SK-N-SH (cell line): ENCODE data around the gene COL8A1. TPM values are rescaled to one million over a fixed set of nuclear protein-coding genes. Genes with fewer than 3 reads are reported as not detected.

Source experiments
- CTCF ChIA-PET: fragments of 300-600, 350-600 bp; formaldehyde crosslinking; extraction: SDS; loops from one replicate; lab custom pipeline; 2021; lab: Yijun Ruan, JAX
- POLR2A ChIA-PET: fragments of 350-600 bp; sonication (Branson Sonifier 250); formaldehyde crosslinking; extraction: SDS; loops from one replicate; lab custom pipeline; 2020; ENCODE audit warnings: antibody characterized with exemption, inconsistent platforms; lab: Yijun Ruan, JAX
- DNase-seq: peaks from one replicate; pipeline ENCODE4 v3.0.0; 2012
- H2AFZ ChIP-seq: fragments of 200-600 bp; sonication (generic); 2 replicates; pipeline ENCODE4 v1.8.1; 2016; ENCODE audit warnings: antibody characterized with exemption, mild to moderate bottlenecking, low read depth
- H3F3A ChIP-seq: fragments of 200-600 bp; sonication (generic); replicated peaks from 2 replicates; pipeline ENCODE3; 2016; ENCODE audit warnings: antibody characterized with exemption, mild to moderate bottlenecking; ENCODE audit not compliant: insufficient read depth
- H3K27ac ChIP-seq, 2 experiments: fragments of 200-500 bp in 1 of 2; fragments of 200-600 bp in 1 of 2; sonication (Bioruptor generic) in 1 of 2; sonication (generic), shearing (Covaris generic) in 1 of 2; 2 replicates each; pipeline versions ENCODE4 v1.5.1 to v1.6.1; 2014 to 2016; ENCODE audit warnings: low read depth in 2 of 2, inconsistent platforms in 1 of 2, low read length in 1 of 2, mild to moderate bottlenecking in 1 of 2, mixed read lengths in 1 of 2
- H3K27me3 ChIP-seq: fragments of 200-600 bp; sonication (generic), shearing (Covaris generic); 2 replicates; pipeline ENCODE4 v1.6.1; 2016; ENCODE audit warnings: mixed run types; ENCODE audit not compliant: insufficient read depth
- H3K36me3 ChIP-seq, 2 experiments: fragments of 200-500 bp in 1 of 2; fragments of 200-600 bp in 1 of 2; sonication (Bioruptor generic) in 1 of 2; sonication (generic) in 1 of 2; replicated peaks in 1 of 2; 2 replicates each; pipeline versions ENCODE3 to v1.5.1; 2014 to 2016; ENCODE audit warnings: low read length in 1 of 2, mild to moderate bottlenecking in 1 of 2; ENCODE audit not compliant: insufficient read depth in 2 of 2, control insufficient read depth in 1 of 2
- H3K4me1 ChIP-seq, 2 experiments: fragments of 200-500 bp in 1 of 2; fragments of 200-600 bp in 1 of 2; sonication (Bioruptor generic) in 1 of 2; sonication (generic), shearing (Covaris generic) in 1 of 2; 2 replicates each; pipeline versions ENCODE4 v1.5.1 to v1.6.1; 2014 to 2016; ENCODE audit warnings: low read depth in 1 of 2, low read length in 1 of 2, mixed run types in 1 of 2; ENCODE audit not compliant: insufficient read depth in 2 of 2, control insufficient read depth in 1 of 2
- H3K4me2 ChIP-seq: fragments of 200-600 bp; sonication (generic), shearing (Covaris generic); 2 replicates; pipeline ENCODE4 v1.6.1; 2017; ENCODE audit warnings: mixed run types
- H3K4me3 ChIP-seq, 2 experiments: fragments of 200-500 bp in 1 of 2; fragments of 200-600 bp in 1 of 2; sonication (Bioruptor generic) in 1 of 2; sonication (generic), shearing (Covaris generic) in 1 of 2; 2 replicates each; pipeline versions ENCODE4 v1.5.1 to v1.8.1; 2014 to 2016; ENCODE audit warnings: low read depth in 2 of 2, inconsistent platforms in 1 of 2, low read length in 1 of 2, mild to moderate bottlenecking in 1 of 2, mixed read lengths in 1 of 2, moderate library complexity in 1 of 2
- H3K79me2 ChIP-seq: fragments of 200-600 bp; sonication (generic); 2 replicates; pipeline ENCODE4 v1.8.1; 2017; ENCODE audit warnings: mild to moderate bottlenecking; ENCODE audit not compliant: insufficient read depth
- H3K9ac ChIP-seq: fragments of 200-600 bp; sonication (generic); 2 replicates; pipeline ENCODE4 v1.6.1; 2017; ENCODE audit warnings: mixed run types
- H3K9me2 ChIP-seq: fragments of 200-600 bp; sonication (generic); 2 replicates; pipeline ENCODE4 v1.6.1; 2017; ENCODE audit warnings: mixed run types
- H3K9me3 ChIP-seq: fragments of 200-600 bp; sonication (generic); 2 replicates; pipeline ENCODE4 v1.6.1; 2017; ENCODE audit warnings: mixed run types, mild to moderate bottlenecking, moderate library complexity
- H4K20me1 ChIP-seq: fragments of 200-600 bp; sonication (generic); 2 replicates; pipeline ENCODE4 v1.6.1; 2017; ENCODE audit warnings: mild to moderate bottlenecking, mixed run types; ENCODE audit not compliant: insufficient read depth
- CHD2 ChIP-seq: fragments of 150-350 bp; IDR thresholded peaks from 2 replicates; pipeline ENCODE4 v1.6.1; 2018; ENCODE audit warnings: low read length; ENCODE audit not compliant: partially characterized antibody
- ELF1 ChIP-seq: IDR thresholded peaks from 2 replicates; pipeline ENCODE4 v1.4.0; 2012
- FOXJ3 ChIP-seq: sonication (generic); formaldehyde crosslinking; IDR thresholded peaks from 2 replicates; pipeline ENCODE4 v1.5.1; 2020; ENCODE audit warnings: mild to moderate bottlenecking, missing genetic modification reagents
- GATA2 ChIP-seq: sonication (generic); formaldehyde crosslinking; IDR thresholded peaks from 2 replicates; pipeline ENCODE4 v1.5.0; 2020; ENCODE audit warnings: mild to moderate bottlenecking, missing genetic modification reagents
- MXI1 ChIP-seq: IDR thresholded peaks from 2 replicates; pipeline ENCODE4 v1.6.1; 2012; ENCODE audit warnings: mild to moderate bottlenecking, low read depth, low read length, improper control_type of control experiment
- NFIC ChIP-seq: IDR thresholded peaks from 2 replicates; pipeline ENCODE4 v1.4.0; 2012; ENCODE audit warnings: borderline replicate concordance
- POLR2AphosphoS5 ChIP-seq: IDR thresholded peaks from 2 replicates; pipeline ENCODE4 v1.6.1; 2012; ENCODE audit warnings: low read depth, low read length
- RCOR1 ChIP-seq: fragments of 150-350 bp; IDR thresholded peaks from 2 replicates; pipeline ENCODE4 v1.6.1; 2017; ENCODE audit warnings: antibody characterized with exemption, low read length
- TAF1 ChIP-seq: IDR thresholded peaks from 2 replicates; pipeline ENCODE4 v1.6.1; 2012; ENCODE audit warnings: low read depth, mild to moderate bottlenecking, low read length, moderate library complexity, borderline replicate concordance
- TCF12 ChIP-seq: IDR thresholded peaks from 2 replicates; pipeline ENCODE4 v1.4.0; 2012
- YY1 ChIP-seq: IDR thresholded peaks from 2 replicates; pipeline ENCODE4 v1.4.0; 2012; ENCODE audit warnings: low read depth, mild to moderate bottlenecking
- WGBS: methylation state at CpG from one replicate; pipeline ENCODE4 v1.1.6; 2017; ENCODE audit warnings: low lambda C conversion rate; 5-methylcytosine and 5-hydroxymethylcytosine counted together
- polyA plus RNA-seq, 3 experiments: library from polyadenylated mRNA; depleted of rRNA; stranded (reverse); fragments of >200 nt; gene quantifications; 2 replicates each; pipeline ENCODE4 v1.2.3, GENCODE V29; 2012
- TF ChIP-seq, protein P1 (sequence below): IDR thresholded peaks from 2 replicates; pipeline ENCODE4 v1.4.0; 2012; ENCODE audit warnings: low read depth
- TF ChIP-seq, protein P2 (sequence below): IDR thresholded peaks from 2 replicates; pipeline ENCODE4 v1.4.0; 2012; ENCODE audit warnings: low read depth, borderline replicate concordance
- TF ChIP-seq, protein P3 (sequence below): fragments of 150-350 bp; IDR thresholded peaks from 2 replicates; pipeline ENCODE4 v1.6.1; 2016; ENCODE audit warnings: mild to moderate bottlenecking, low read depth, low read length
- TF ChIP-seq, protein P4 (sequence below): fragments of 150-350 bp; IDR thresholded peaks from 2 replicates; pipeline ENCODE4 v1.6.1; 2017; ENCODE audit warnings: antibody characterized with exemption, low read length, low read depth, borderline replicate concordance

Gene COL8A1
- polyA plus RNA-seq, 1 of the 3 experiments (the other 2 are of a cell fraction) = 4.0 TPM

DNA sequence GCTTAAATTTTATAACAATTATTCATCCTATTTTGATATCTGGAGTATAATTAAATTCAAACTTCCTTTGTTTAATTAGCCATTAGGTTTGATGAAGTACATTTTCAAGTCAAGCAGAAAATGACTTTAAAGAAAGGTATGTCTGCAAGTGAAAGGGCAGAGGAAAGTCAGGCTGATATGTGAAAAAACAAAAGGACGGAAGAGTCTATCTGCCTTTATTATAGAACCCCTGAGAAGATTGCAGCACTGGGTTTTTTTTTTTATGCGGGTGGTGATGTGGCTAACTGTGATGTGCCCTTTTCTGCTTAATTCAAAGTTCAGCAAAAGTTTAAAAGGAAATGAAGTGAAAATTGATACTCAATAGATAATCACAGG lies 83.2 kb downstream of the COL8A1 start:
- Histone ChIP-seq H3K4me1 (peaks cover 0 to 7% of the 10 kb centered on the region in 2 experiments; a peak in 2 of 4 replicates), H3K9ac (no peak overlapping the region), H3F3A (no peaks in the 10 kb centered on the region), H3K79me2 (no peaks in the 10 kb centered on the region)
- POLR2A ChIA-PET = no interaction called here
- no peak for DNase-seq
- TF ChIP-seq TAF1 (no peak), MXI1 (no peak), FOXJ3 (CRISPR knock-in tag) (no peak), ELF1 (no peak), CHD2 (no peak), GATA2 (CRISPR knock-in tag) (no peak), TCF12 (no peak), RCOR1 (no peak), NFIC (no peak), YY1 (no peak), POLR2AphosphoS5 (no peak)
- TF ChIP-seq, protein P1, sequence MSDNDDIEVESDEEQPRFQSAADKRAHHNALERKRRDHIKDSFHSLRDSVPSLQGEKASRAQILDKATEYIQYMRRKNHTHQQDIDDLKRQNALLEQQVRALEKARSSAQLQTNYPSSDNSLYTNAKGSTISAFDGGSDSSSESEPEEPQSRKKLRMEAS = no peak
- TF ChIP-seq, protein P2, sequence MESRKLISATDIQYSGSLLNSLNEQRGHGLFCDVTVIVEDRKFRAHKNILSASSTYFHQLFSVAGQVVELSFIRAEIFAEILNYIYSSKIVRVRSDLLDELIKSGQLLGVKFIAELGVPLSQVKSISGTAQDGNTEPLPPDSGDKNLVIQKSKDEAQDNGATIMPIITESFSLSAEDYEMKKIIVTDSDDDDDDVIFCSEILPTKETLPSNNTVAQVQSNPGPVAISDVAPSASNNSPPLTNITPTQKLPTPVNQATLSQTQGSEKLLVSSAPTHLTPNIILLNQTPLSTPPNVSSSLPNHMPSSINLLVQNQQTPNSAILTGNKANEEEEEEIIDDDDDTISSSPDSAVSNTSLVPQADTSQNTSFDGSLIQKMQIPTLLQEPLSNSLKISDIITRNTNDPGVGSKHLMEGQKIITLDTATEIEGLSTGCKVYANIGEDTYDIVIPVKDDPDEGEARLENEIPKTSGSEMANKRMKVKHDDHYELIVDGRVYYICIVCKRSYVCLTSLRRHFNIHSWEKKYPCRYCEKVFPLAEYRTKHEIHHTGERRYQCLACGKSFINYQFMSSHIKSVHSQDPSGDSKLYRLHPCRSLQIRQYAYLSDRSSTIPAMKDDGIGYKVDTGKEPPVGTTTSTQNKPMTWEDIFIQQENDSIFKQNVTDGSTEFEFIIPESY = no peak
- TF ChIP-seq, protein P3, sequence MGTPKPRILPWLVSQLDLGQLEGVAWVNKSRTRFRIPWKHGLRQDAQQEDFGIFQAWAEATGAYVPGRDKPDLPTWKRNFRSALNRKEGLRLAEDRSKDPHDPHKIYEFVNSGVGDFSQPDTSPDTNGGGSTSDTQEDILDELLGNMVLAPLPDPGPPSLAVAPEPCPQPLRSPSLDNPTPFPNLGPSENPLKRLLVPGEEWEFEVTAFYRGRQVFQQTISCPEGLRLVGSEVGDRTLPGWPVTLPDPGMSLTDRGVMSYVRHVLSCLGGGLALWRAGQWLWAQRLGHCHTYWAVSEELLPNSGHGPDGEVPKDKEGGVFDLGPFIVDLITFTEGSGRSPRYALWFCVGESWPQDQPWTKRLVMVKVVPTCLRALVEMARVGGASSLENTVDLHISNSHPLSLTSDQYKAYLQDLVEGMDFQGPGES = no peak
- TF ChIP-seq, protein P4, sequence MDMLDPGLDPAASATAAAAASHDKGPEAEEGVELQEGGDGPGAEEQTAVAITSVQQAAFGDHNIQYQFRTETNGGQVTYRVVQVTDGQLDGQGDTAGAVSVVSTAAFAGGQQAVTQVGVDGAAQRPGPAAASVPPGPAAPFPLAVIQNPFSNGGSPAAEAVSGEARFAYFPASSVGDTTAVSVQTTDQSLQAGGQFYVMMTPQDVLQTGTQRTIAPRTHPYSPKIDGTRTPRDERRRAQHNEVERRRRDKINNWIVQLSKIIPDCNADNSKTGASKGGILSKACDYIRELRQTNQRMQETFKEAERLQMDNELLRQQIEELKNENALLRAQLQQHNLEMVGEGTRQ = no peak
- TF ChIP-seq, all 33 proteins: peak for 0
- H3K27ac ChIP-seq = peak overlapping the region in 1 of 2 experiments; percentile 46; a peak in 3 of 4 replicates
- H2AFZ ChIP-seq = peak overlapping the region; percentile 56; the same call in 1 of the 2 replicates
- peak overlapping the region; percentile 19; the same call in 1 of the 2 replicates for H3K4me2 ChIP-seq
- H3K9me2 ChIP-seq = no peaks in the 10 kb centered on the region
- CTCF ChIA-PET = no interaction called here
- H3K36me3 ChIP-seq = no peaks in the 10 kb centered on the region
- no peaks in the 10 kb centered on the region for H4K20me1 ChIP-seq
- 6% methylated on average over 2 of the region's 2 CpGs for WGBS
- H3K27me3 ChIP-seq = no peaks in the 10 kb centered on the region; the same call in 1 of the 2 replicates
- peak overlapping the region in 1 of 2 experiments; percentile 16; a peak in 1 of 4 replicates for H3K4me3 ChIP-seq
- H3K9me3 ChIP-seq = no peaks in the 10 kb centered on the region
